IPS-15b (cell line): Measurements from ENCODE around the gene MUSTN1.

ENCODE experiments used
- H3K27me3 ChIP-seq: one replicate; pipeline ENCODE4 v1.6.1; 2013; ENCODE audit warnings: low read length; ENCODE audit not compliant: control insufficient read depth, insufficient read depth
- H3K36me3 ChIP-seq: one replicate; pipeline ENCODE4 v1.6.1; 2013; ENCODE audit warnings: low read length; ENCODE audit not compliant: control insufficient read depth, insufficient read depth
- H3K4me1 ChIP-seq: one replicate; pipeline ENCODE4 v1.6.1; 2013; ENCODE audit warnings: mild to moderate bottlenecking, low read length; ENCODE audit not compliant: control insufficient read depth, insufficient read depth
- H3K4me3 ChIP-seq: one replicate; pipeline ENCODE4 v1.5.1; 2013; ENCODE audit warnings: low read depth, low read length
- H3K9ac ChIP-seq: one replicate; pipeline ENCODE4 v1.6.1; 2013; ENCODE audit warnings: low read depth, mild to moderate bottlenecking, low read length
- H3K9me3 ChIP-seq: one replicate; pipeline ENCODE4 v1.6.1; 2013; ENCODE audit warnings: mild to moderate bottlenecking, low read length; ENCODE audit not compliant: control insufficient read depth, insufficient read depth

Gene MUSTN1

DNA sequence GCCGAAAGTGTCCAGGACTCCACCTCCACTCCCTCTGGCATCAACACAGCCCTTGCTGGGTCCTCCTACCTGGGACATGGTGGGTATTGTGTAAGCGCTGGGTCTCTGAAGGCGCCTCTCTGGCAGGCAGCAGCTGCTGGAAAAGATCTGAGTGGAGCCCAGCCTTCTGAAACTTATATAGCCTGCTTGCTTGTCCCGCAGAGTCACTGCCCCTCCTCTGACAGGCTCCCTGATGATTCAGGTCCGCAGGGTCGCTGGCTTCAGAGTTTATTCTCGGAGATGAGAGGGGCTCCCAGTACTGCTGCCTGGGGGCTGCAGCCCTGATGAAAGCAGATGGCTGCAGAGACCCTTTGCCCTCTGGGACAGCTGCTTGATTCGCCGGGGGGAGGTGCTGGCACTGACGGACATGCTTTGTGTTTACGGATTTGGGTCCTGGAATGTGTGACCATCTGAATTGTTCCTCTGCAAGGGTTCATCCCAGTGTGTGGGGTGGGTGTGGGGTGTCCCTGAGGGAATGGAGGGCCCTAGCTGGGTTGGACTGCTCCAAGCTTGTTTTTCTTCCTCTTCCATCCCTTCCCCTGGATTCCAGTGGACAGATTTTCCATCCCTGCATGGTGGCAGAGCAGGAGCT, at the start of gene MUSTN1:
TSS of gene MUSTN1 (minus strand) at position 149 of the 631 bp plus-strand sequence. CDS start at position 78, 71 bp downstream.
- Histone ChIP-seq H3K4me1 (no peaks in the 10 kb centered on the region), H3K4me3 (no peak within 1 kb of the TSS), H3K9ac (peak within 1 kb of the TSS; percentile 37), H3K9me3 (no peaks in the 10 kb centered on the region), H3K27me3 (no peaks in the 10 kb centered on the region), H3K36me3 (peaks cover 5% of the 10 kb centered on the region)

DNA sequence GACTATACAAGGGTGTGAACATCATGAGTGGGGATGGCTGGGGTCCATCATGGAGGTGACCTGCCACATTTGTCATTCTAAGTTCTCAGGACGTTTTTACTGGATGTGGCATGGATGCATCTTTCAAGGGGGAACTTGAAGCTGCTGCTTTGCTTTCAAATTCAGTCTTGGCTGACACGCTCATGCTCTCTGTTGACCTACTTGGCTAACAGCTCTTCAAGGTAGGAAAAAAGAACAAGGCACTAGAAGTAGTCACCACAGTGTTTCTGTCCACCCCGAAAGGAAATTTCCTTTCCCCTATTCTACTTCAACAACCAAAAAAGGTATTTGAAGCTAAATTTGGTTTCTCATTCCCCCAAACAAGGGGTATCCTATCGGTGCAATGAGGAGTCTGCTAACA, 47.6 kb upstream of the MUSTN1 start:
- Histone ChIP-seq H3K36me3 (no peaks in the 10 kb centered on the region), H3K4me3 (no peak overlapping the region), H3K4me1 (no peaks in the 10 kb centered on the region), H3K9ac (no peak overlapping the region), H3K9me3 (no peaks in the 10 kb centered on the region), H3K27me3 (no peaks in the 10 kb centered on the region)

DNA sequence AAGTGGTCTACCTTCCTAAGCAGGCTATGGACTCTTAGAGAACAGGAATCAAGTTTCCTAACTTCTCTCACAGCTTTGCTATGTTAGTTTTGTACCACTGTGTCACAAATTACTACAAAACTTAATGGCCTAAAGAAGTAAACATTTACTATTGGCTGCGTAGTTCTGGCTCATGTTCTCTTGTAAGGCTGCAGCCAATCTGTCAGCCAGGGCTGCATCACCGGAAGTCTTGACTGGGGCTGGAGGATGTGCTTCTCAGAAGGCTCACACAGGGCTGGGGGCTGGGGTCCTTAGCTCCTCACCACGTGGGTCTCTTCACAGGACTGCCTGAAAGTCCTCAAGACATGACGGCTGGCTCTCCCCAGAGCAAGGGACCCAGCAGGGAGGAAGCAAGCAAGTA, 47.1 kb upstream of the MUSTN1 start:
- Histone ChIP-seq H3K27me3 (no peaks in the 10 kb centered on the region), H3K4me3 (no peak overlapping the region), H3K9ac (no peak overlapping the region), H3K9me3 (no peaks in the 10 kb centered on the region), H3K36me3 (no peaks in the 10 kb centered on the region), H3K4me1 (no peaks in the 10 kb centered on the region)

DNA sequence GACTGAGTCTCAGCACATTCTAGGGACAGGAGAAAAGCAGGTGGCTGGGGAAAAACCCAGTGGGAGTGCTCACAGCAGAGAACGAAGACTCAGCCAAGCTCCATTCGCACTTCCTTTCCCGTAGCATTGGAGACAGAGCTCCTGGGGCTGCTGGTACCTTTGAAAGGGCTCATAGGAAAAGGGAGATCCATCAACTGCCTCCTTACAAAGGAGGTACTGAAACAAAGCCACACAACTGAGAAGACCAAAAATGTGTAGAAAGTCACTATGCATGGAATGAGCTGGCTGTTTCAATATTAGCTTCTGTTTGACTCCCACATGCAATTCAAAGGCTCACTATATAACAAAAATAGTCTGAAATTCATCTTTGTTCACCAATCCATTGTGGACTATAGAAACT, 45.7 kb upstream of the MUSTN1 start:
- Histone ChIP-seq H3K4me1 (peaks cover 3% of the 10 kb centered on the region), H3K4me3 (no peak overlapping the region), H3K27me3 (no peaks in the 10 kb centered on the region), H3K9ac (no peak overlapping the region), H3K36me3 (no peaks in the 10 kb centered on the region), H3K9me3 (no peaks in the 10 kb centered on the region)

DNA sequence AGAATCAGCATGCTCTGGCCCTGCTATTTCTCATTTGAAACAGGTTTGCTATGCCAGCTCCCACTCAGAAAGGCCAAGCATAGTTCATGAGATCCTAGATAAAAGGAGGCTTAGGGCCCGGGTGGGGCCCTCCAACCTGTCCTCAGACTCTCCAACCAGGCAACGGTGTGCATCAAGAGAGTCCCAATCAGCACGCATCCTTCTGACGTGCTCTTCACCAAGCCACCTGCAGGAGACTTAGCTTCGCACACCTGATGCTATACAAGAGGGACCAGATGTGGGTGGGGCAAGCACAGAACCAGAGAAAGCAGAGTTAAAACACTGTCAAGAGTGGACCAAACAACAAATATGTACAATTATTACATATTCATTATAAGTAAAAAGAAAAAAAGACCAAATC, 45.2 kb upstream of the MUSTN1 start:
- no peak overlapping the region for H3K9ac ChIP-seq
- peaks cover 3% of the 10 kb centered on the region for H3K4me1 ChIP-seq
- no peaks in the 10 kb centered on the region for H3K9me3 ChIP-seq
- no peak overlapping the region for H3K4me3 ChIP-seq
- H3K27me3 ChIP-seq, result no peaks in the 10 kb centered on the region
- no peaks in the 10 kb centered on the region for H3K36me3 ChIP-seq

DNA sequence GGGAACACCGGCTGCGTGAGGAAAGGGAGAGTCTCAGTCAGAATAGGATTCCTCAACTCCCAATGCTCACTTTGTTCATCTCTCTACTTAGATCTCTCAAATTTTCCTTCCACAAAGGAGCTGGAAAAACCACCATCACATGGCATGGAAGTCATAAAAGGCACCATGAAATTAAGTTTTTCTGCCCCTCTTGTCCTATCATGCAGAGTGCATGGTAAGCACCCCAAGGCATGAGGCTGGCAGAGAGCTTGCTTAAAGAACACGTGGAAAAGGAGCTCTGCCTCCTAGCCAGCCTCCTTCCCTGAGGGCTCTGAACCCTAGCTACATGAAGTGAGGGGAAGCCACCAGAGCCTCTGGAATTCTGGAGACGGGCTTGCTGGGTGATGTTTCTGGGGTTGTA, 44.8 kb upstream of the MUSTN1 start:
- Histone ChIP-seq H3K27me3 (no peaks in the 10 kb centered on the region), H3K9ac (no peak overlapping the region), H3K36me3 (no peaks in the 10 kb centered on the region), H3K9me3 (no peaks in the 10 kb centered on the region), H3K4me3 (no peak overlapping the region), H3K4me1 (peaks cover 3% of the 10 kb centered on the region)

DNA sequence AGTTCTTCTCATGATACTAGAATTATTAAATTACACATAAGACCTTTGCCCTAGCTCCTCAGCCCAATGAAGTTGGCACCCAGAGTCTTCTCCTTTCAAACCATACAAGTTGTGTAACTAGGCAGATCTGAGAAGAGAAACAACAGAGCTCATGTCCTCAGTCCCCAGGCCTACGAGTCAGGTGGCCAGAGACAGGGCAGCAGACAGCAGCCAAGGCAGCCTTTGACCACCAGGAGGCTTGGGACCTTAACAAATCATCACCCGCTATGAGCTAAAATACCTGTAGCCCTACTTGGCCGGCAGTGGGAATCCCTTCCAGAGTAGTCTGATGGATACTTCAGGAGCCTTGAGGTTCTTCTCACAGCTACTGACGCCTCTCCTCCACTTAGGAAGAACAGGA, 44.3 kb upstream of the MUSTN1 start:
- Histone ChIP-seq H3K4me1 (peaks cover 3% of the 10 kb centered on the region), H3K9ac (no peak overlapping the region), H3K36me3 (no peaks in the 10 kb centered on the region), H3K27me3 (no peaks in the 10 kb centered on the region), H3K9me3 (no peaks in the 10 kb centered on the region), H3K4me3 (no peak overlapping the region)

DNA sequence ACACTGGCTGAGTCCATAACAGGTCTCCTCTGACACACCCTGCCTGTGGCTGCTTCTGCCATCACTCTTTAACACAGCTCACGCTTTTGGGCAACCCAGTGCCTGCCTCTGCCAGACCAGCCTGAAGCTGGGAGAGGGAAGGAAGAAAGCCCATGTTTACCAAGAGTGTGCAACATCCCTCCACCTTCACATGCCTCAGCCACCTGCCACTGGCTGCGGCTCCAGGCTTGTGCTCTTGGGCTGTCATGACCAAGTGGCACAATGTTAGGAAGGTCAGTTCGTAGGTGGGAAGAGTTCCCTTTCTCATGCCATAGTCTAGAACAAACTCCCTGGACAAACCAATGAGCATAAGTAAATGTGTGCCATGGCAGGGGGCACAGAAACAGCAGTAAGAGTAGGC, 42.3 kb upstream of the MUSTN1 start:
- no peak overlapping the region for H3K4me3 ChIP-seq
- H3K4me1 ChIP-seq, result peaks cover 9% of the 10 kb centered on the region
- H3K27me3 ChIP-seq, result no peaks in the 10 kb centered on the region
- no peak overlapping the region for H3K9ac ChIP-seq
- H3K9me3 ChIP-seq, result no peaks in the 10 kb centered on the region
- H3K36me3 ChIP-seq, result no peaks in the 10 kb centered on the region

DNA sequence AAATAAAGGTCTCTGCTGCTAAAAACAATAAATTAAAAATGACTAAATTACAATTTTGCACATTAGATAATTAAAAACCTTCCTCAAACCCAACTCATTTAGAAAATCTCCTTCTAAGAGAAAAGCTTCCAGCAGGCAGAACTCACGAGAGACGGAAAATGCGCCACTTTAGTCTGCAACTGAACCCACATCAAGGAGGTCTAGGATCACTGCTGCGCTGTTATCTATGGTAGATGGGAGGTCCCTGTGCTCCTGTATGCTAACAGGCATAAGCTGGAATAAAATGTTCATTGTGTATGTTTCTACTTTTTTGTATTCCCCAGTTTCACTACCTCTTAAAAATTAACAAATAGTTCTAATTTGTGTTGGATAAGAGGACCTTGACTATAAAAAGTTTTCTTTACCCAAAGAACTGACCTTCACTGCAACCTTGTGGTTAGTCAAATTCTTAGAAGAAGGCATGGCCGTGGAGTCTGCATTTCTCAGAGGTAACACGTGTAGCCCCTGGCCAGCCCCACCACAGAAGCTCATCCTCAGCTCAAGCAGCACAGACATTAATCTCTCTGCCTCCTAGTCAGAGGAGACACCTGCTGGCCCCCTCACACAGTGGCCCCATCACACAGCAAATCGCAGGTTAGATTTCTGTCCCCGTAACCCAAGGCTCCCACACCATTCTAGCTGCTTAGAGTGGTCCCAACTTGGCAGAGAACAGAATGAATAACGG, 40.2 kb upstream of the MUSTN1 start:
- Histone ChIP-seq H3K4me1 (peaks cover 9% of the 10 kb centered on the region), H3K27me3 (no peaks in the 10 kb centered on the region), H3K4me3 (no peak overlapping the region), H3K9ac (no peak overlapping the region), H3K9me3 (no peaks in the 10 kb centered on the region), H3K36me3 (peaks cover 4% of the 10 kb centered on the region)

DNA sequence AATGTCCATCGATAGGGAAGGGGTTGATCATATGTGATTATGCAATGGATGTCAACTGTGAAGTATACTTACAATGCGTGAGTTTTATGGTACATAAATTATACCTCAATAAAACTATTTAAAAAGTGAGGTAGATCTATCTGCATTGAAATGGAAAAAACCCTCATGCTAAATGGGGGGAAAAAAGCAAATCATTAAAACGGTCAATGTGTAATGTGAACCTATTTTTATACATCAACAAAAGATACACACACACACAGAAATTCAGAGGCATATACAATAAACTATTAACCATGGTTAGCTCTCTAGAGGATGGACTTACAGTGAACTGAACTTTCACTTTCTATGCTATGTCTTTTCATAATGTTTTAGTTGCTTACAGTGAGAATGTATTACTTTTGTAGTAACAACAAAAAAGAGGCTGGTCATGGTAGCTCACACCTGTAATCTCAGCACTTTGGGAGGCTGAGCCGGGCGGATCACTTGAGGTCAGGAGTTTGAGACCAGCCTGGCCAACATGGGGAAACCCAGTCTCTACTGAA, 39.4 kb upstream of the MUSTN1 start:
- no peaks in the 10 kb centered on the region for H3K27me3 ChIP-seq
- no peaks in the 10 kb centered on the region for H3K9me3 ChIP-seq
- no peak overlapping the region for H3K4me3 ChIP-seq
- H3K36me3 ChIP-seq, result peaks cover 4% of the 10 kb centered on the region
- H3K9ac ChIP-seq, result no peak overlapping the region
- peaks cover 9% of the 10 kb centered on the region for H3K4me1 ChIP-seq

DNA sequence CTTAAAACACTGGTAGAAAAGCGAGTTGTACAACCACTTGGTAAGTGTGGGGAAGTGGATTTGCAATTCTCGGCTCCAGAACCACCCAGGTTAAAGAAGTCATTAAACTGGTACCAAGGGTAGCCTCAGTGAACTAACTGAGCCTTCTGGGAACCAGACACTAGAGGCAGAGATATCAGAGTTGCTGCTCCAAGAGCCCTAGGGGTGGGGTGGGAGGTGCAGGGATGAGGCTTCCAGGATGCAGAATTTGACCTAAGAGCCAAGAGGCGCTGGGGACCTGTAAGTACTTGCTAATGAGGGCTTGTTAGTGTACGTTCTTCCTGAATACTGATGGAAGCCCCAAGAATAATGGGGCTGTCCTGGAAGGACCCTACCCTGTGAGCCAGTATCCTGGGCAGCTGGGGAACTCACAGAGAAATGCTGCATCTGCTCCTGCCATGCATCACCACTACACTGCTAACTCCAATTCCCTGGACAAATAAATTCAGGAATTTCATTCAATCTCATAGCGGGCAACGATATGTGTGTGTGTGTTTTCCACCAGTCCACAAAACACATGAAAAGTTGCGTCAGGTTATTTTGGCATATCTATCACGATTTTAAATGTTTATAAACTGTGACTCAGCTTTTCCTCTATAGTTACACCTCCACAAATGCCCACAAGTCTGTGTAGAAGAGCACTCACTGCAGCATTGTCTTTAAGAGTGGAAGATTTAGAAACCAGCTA, 38.8 kb upstream of the MUSTN1 start:
- Histone ChIP-seq H3K4me3 (no peak overlapping the region), H3K36me3 (peaks cover 4% of the 10 kb centered on the region), H3K27me3 (no peaks in the 10 kb centered on the region), H3K4me1 (peaks cover 9% of the 10 kb centered on the region), H3K9ac (no peak overlapping the region), H3K9me3 (no peaks in the 10 kb centered on the region)
